Cerebellar nuclear complex (tissue), 1 donor: ENCODE data around the gene ZCCHC14.

Experiments used
- DNase-seq, 2 experiments: peaks; one replicate each; lab custom pipeline; 2025; lab: John Stamatoyannopoulos, UW

Gene ZCCHC14

GRCh38 chr16:87457061-87457611, 35.7 kb downstream of the ZCCHC14 start:
- DNase-seq, result no peak

GRCh38 chr16:87454391-87454790, 38.4 kb downstream of the ZCCHC14 start:
- DNase-seq, result no peak

- DNase-seq, result no peak
Observed at GRCh38 chr16:87453326-87453725, 39.5 kb downstream of the ZCCHC14 start.

- no peak for DNase-seq
Observed at GRCh38 chr16:87451563-87452210, 41.1 kb downstream of the ZCCHC14 start.

- no peak for DNase-seq
Observed at GRCh38 chr16:87448866-87449265, 44.0 kb downstream of the ZCCHC14 start.

- DNase-seq, result no peak
Observed at GRCh38 chr16:87447323-87447722, 45.5 kb downstream of the ZCCHC14 start.

- DNase-seq, result no peak
Observed at GRCh38 chr16:87446479-87446878, 46.3 kb downstream of the ZCCHC14 start.

- DNase-seq, result no peak
Observed at GRCh38 chr16:87445486-87445885, 47.3 kb downstream of the ZCCHC14 start.

- DNase-seq, result no peak
Observed at GRCh38 chr16:87443964-87444363, 48.9 kb downstream of the ZCCHC14 start.

GRCh38 chr16:87443016-87443415, 49.8 kb downstream of the ZCCHC14 start:
- no peak for DNase-seq

- DNase-seq, result no peak
Observed at GRCh38 chr16:87442581-87442966, 50.2 kb downstream of the ZCCHC14 start.

- DNase-seq, result no peak
Observed at GRCh38 chr16:87441886-87442580, 50.8 kb downstream of the ZCCHC14 start.

- DNase-seq, result no peak
Observed at GRCh38 chr16:87439926-87440325, 52.9 kb downstream of the ZCCHC14 start.

GRCh38 chr16:87438611-87438985, 54.2 kb downstream of the ZCCHC14 start:
- DNase-seq, result no peak

GRCh38 chr16:87437911-87438610, 54.8 kb downstream of the ZCCHC14 start:
- DNase-seq, result peak; percentile 65 to 75

GRCh38 chr16:87437327-87437726, 55.5 kb downstream of the ZCCHC14 start:
- DNase-seq, result no peak

- DNase-seq, result no peak
Observed at GRCh38 chr16:87436225-87437172, 56.3 kb downstream of the ZCCHC14 start.

GRCh38 chr16:87435372-87436224, 57.2 kb downstream of the ZCCHC14 start:
- DNase-seq, result no peak

GRCh38 chr16:87434146-87434667, 58.6 kb downstream of the ZCCHC14 start:
- no peak for DNase-seq

GRCh38 chr16:87432330-87432915, 60.4 kb downstream of the ZCCHC14 start:
- no peak for DNase-seq
